WTC11 (cell line): Measurements from ENCODE around the gene DIAPH1.

Experiments
- CREB1 ChIP-seq: sonication (generic); formaldehyde crosslinking; IDR thresholded peaks from 2 replicates; pipeline ENCODE4 v1.8.0; 2023; ENCODE audit warnings: mild to moderate bottlenecking, missing genetic modification reagents
- GTF2I ChIP-seq: fragments of 250-450 bp; sonication (Bioruptor Pico); conservative IDR thresholded peaks from 2 replicates; pipeline ENCODE4 v1.4.0; 2021; ENCODE audit warnings: mild to moderate bottlenecking
- KAT7 ChIP-seq: sonication (generic); formaldehyde crosslinking; IDR thresholded peaks from 2 replicates; pipeline ENCODE4 v1.8.1; 2023; ENCODE audit warnings: missing genetic modification reagents, mild to moderate bottlenecking, borderline replicate concordance
- RELA ChIP-seq: sonication (generic); formaldehyde crosslinking; IDR thresholded peaks from 2 replicates; pipeline ENCODE4 v1.8.1; 2022; ENCODE audit warnings: missing genetic modification reagents, mild to moderate bottlenecking, borderline replicate concordance
- TF ChIP-seq, protein P1 (sequence below): fragments of 200-600 bp; IDR thresholded peaks from 2 replicates; pipeline ENCODE4 v1.8.0; 2022; ENCODE audit warnings: antibody characterized with exemption

DNA sequence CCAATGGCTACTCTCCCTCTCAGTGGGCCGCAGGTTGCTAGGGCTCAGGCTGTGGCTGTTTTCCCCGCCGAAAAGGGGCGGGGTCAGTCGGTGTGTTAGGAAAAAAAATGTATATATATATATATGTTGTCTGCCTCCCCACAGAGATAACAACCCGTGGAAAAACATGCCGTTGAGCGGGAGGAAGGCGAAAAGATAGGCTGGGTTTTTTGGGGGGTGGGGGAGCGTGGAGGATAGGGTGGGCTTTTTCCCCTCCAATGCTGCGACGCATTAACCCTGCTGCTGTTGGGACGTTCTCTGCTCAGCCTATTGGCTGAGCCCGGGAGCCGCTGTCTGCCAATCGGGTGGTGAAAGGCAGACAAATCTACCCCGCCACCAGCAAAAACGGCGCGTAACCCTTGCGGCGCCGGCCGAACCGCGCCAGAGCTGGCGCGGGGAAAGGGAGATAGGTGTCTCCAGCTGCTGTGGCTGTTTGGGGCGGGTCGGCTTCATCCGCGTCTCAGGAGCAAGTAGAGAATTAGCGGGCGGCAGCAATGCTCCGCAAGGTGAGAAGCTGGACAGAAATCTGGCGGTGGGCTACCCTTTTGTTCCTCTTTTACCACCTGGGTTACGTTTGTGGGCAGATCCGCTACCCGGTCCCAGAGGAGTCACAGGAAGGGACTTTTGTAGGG is 134.0 kb downstream of the DIAPH1 start, which contains the start of gene PCDHGC4:
- TF ChIP-seq, protein P1, sequence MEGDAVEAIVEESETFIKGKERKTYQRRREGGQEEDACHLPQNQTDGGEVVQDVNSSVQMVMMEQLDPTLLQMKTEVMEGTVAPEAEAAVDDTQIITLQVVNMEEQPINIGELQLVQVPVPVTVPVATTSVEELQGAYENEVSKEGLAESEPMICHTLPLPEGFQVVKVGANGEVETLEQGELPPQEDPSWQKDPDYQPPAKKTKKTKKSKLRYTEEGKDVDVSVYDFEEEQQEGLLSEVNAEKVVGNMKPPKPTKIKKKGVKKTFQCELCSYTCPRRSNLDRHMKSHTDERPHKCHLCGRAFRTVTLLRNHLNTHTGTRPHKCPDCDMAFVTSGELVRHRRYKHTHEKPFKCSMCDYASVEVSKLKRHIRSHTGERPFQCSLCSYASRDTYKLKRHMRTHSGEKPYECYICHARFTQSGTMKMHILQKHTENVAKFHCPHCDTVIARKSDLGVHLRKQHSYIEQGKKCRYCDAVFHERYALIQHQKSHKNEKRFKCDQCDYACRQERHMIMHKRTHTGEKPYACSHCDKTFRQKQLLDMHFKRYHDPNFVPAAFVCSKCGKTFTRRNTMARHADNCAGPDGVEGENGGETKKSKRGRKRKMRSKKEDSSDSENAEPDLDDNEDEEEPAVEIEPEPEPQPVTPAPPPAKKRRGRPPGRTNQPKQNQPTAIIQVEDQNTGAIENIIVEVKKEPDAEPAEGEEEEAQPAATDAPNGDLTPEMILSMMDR = no peak
- no peak for TF ChIP-seq GTF2I (CRISPR knock-in tag)
- no peak for TF ChIP-seq RELA (CRISPR knock-in tag)
- TF ChIP-seq CREB1 (CRISPR knock-in tag) = no peak
- no peak for TF ChIP-seq KAT7 (CRISPR knock-in tag)
